Mesodermal cell (in vitro differentiated cells): ENCODE results near the gene COL25A1.
A peak's percentile ranks its signal among the peaks of the same experiment; 100 is the strongest.

Experiments
- H3K27ac ChIP-seq: 2 replicates; pipeline ENCODE4 v1.7.0; 2013; ENCODE audit warnings: mild to moderate bottlenecking, low read depth, low read length, moderate library complexity; ENCODE audit not compliant: severe bottlenecking
- H3K36me3 ChIP-seq: 2 replicates; pipeline ENCODE4 v1.7.1; 2013; ENCODE audit warnings: mild to moderate bottlenecking, low read length, moderate library complexity; ENCODE audit not compliant: control insufficient read depth, insufficient read depth
- H3K4me1 ChIP-seq: one replicate; pipeline ENCODE4 v1.7.1; 2013; ENCODE audit warnings: mild to moderate bottlenecking, low read length; ENCODE audit not compliant: insufficient read depth, control insufficient read depth, poor library complexity, severe bottlenecking
- H3K4me3 ChIP-seq: 2 replicates; pipeline ENCODE4 v1.7.0; 2013; ENCODE audit warnings: low read length, control low read depth, mild to moderate bottlenecking; ENCODE audit not compliant: insufficient read depth, poor library complexity, severe bottlenecking; ENCODE audit errors: extremely low read depth
- H3K9me3 ChIP-seq: 2 replicates; pipeline ENCODE4 v1.7.1; 2013; ENCODE audit warnings: mild to moderate bottlenecking, low read length, moderate library complexity; ENCODE audit not compliant: control insufficient read depth
- WGBS, 2 experiments: methylation state at CpG; one replicate each; pipeline ENCODE4 v1.1.5; 2013; ENCODE audit warnings: missing lambda C conversion rate in 2 of 2; ENCODE audit not compliant: insufficient coverage in 2 of 2; 5-methylcytosine and 5-hydroxymethylcytosine counted together

The COL25A1 gene

DNA sequence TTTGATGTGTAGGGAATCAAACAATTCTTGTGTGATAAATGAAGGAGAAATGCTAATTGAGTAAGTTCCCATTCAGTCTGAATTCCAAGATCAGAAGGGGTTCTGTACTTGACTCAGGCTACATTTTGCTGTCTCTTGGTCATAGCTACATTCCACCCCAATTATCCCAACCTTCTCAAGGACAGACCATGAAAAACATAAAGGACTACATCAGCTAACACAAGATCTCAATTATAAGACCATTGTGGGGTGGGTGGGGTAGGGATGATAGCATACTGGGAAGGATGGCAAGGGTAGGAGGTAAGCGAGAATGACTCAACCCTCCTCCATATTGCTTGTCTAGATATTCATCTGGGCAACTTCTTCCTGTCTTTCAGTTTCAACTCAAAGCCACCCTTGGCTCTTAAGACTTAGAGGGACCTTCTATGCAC, 452.2 kb downstream of the COL25A1 start:
- 86% methylated on average over 1 of the region's 1 CpG; no CpG with 5 or more reads in 1 of the 2 experiments for WGBS, 2 experiments
- Histone ChIP-seq H3K4me1 (no peaks in the 10 kb centered on the region), H3K4me3 (no peak overlapping the region), H3K27ac (no peak overlapping the region), H3K9me3 (no peaks in the 10 kb centered on the region), H3K36me3 (no peaks in the 10 kb centered on the region)

DNA sequence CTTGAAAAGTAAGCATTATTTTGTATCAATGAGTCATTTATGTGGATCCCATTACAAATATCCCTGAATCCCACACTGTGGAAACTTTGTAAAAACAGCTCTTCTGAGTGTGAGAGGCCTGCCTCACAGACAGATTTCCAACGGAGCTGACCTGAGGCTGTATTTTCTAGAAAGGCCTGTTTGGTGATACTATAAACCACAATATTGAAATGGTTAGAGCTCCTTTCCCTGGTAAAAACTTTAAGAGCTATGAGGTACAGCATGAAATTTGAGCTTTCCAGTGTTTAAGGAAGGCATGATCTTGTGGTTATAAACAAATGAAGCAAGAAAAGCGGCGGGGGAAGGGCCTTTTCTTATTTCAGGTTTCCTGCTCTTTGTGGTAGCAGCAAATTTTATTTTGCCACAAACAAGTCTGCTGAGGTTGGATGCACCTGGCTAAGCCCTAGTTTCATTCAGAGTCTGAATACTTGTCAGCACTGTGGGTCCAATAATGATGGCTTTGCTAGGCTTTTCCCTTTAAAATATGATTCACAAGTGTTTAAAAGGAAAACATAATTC, 452.8 kb downstream of the COL25A1 start:
- no peak overlapping the region for H3K27ac ChIP-seq
- H3K9me3 ChIP-seq = no peaks in the 10 kb centered on the region

DNA sequence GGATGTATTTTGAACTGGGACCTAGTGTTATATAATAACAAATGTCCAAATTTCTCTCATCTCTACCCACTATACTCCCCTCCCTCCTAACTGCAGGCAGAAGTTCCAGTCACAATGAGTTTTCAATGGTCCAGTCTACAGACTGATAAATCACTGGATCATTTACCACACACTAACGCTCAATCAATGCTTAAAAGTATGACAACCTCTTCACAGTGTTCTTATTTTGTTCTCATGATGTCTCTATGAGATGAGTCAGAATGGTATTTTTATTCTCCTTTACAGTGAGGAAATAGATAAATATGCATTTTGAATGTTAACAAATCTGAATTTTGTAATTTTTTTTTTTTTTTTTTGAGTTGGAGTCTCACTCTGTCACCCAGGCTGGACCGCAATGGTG, 455.9 kb downstream of the COL25A1 start:
- H3K4me1 ChIP-seq = no peaks in the 10 kb centered on the region
- no CpG with 5 or more reads among the region's 2 CpGs for WGBS, 2 experiments
- no peaks in the 10 kb centered on the region for H3K9me3 ChIP-seq
- H3K27ac ChIP-seq = no peak overlapping the region
- H3K4me3 ChIP-seq = no peak overlapping the region
- no peaks in the 10 kb centered on the region for H3K36me3 ChIP-seq

More for the DNA sequence above, 452.8 kb downstream of the COL25A1 start:
- WGBS, 2 experiments = 89 to 100% methylated on average over 2 of the region's 3 CpGs
- Histone ChIP-seq H3K4me1 (no peaks in the 10 kb centered on the region), H3K4me3 (no peak overlapping the region), H3K36me3 (no peaks in the 10 kb centered on the region)

DNA sequence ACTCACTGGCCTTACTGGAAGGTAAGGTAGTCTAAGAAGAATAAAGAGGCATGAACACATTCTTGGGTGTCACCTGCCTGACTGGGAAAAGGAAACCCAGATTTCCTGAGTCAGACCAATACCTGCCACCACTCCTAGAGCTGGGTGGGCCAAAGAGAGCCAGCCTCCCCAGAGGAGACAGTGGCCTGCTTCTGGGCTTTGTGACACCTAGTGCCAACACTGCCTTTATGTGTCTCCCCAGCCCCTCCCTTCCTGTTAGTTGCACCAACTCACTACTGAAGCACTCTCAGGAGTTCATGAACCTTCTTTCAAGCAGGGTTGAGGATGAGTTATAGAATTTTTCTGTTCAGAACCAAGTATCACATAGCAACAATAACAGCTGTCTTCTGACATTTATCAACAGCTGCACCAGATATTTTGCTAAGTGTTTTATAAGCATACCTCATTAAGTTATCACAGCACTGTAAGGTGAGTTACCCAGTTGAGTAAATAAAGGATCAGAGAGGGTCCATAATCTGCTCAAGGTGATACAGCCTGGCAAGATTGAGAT, 462.0 kb downstream of the COL25A1 start:
- no peak overlapping the region for H3K27ac ChIP-seq
- no peaks in the 10 kb centered on the region for H3K36me3 ChIP-seq
- H3K9me3 ChIP-seq = no peaks in the 10 kb centered on the region
- no peaks in the 10 kb centered on the region for H3K4me1 ChIP-seq
- H3K4me3 ChIP-seq = no peak overlapping the region

DNA sequence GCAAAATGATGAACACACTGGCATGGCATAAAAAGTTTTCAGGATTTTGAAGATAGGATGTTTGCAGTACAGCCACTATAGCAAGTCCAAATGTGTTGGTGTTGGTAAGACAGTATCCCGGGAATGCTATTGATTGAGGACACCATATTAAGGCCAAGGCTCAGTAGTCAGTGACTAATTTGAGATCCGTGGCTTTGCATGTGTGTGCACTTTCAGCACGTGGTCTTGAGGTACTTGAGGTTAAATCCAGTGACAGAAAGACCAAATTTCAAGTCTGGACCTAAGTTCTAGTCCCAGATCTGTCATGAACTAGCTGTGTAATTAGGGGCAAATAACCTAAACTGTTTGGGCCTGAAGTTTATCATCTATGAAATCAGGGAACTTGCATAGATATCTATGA, 463.1 kb downstream of the COL25A1 start:
- no peak overlapping the region for H3K27ac ChIP-seq
- no peak overlapping the region for H3K4me3 ChIP-seq
- H3K4me1 ChIP-seq = peaks cover 2% of the 10 kb centered on the region
- H3K9me3 ChIP-seq = no peaks in the 10 kb centered on the region
- 91 to 93% methylated on average over 3 of the region's 3 CpGs for WGBS, 2 experiments
- no peaks in the 10 kb centered on the region for H3K36me3 ChIP-seq

DNA sequence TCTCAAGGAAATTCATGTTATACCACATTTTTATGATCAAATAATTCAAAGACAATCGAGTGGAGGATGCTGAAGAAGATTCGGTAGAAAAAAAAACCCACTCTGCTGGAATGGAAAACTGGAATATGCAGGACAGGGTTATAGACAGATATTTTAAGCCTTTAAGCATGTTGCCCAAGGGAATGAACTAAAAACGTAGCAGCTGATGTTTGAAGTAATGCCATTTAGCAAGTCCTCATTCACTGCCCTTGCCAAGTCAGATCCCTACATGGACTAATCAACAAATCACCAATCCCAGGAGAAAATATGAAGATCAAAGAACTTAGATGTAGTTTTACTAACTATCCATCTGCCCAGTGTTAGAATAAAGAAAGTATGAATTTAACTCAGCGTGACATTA, 464.0 kb downstream of the COL25A1 start:
- Histone ChIP-seq H3K36me3 (no peaks in the 10 kb centered on the region), H3K27ac (no peak overlapping the region), H3K9me3 (no peaks in the 10 kb centered on the region), H3K4me1 (peaks cover 10% of the 10 kb centered on the region), H3K4me3 (no peak overlapping the region)
- 93 to 100% methylated on average over 2 of the region's 4 CpGs for WGBS, 2 experiments

DNA sequence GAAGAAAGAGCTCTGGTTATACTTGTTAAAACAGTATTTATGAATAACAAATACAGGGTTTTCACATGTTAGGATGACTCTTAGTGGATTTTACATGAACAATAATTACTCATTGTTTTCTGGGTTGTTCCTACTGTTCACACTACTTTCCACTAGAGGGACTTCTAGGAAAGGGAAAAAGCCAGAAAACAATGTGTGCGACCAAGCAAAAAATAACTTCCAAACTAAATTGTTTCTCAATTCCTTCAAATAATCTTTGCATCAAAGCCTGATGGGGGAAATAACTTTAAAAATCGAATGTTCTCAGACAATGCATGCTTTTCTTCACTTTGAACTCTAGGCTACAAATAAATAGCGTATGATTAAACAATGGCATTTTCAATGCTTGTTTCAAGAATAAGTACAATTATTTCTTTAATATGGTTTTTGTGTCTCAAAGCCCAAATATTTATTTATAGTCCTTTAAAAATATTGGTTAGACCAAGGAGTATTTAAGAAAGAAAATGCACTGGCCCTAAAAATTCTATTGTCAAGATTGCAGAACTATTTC, 467.5 kb downstream of the COL25A1 start:
- no CpG with 5 or more reads among the region's 3 CpGs for WGBS, 2 experiments
- H3K4me3 ChIP-seq = no peak overlapping the region
- H3K27ac ChIP-seq = no peak overlapping the region

DNA sequence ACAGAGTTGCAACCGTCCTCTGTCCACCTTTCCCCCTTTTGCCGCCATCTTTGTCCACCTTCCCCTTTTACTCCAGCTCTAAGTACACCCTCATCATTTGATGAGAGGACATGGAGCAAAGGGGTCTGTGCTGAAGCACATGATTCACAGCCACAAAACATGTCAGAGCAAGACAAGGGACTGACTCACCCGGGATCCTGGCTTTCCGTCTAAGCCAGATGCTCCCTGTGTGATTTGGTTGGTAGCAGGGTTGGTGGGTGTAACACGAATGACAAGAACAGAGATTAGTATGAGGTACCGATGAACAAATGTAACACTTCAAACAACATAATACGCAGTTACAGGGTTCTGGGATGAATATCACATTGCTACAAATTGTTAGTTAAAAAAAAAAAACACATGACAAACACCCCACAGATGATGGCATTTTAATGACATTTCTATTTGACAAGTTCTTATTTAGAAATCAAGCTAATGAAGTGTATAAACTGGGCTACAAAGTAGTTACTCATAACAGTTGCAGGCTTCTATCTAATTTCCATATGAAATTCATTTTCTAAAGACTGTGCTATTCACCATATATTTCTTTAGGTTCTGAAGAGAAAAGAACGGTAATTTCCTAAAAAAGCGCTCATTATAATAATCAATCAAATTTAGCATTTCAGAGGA, 468.2 kb downstream of the COL25A1 start:
- no peaks in the 10 kb centered on the region for H3K9me3 ChIP-seq
- no peak overlapping the region for H3K4me3 ChIP-seq
- 70 to 79% methylated on average over 2 to 4 of the region's 9 CpGs for WGBS, 2 experiments
- H3K27ac ChIP-seq = peak overlapping the region; percentile 6
- H3K36me3 ChIP-seq = no peaks in the 10 kb centered on the region
- peaks cover 15% of the 10 kb centered on the region for H3K4me1 ChIP-seq

More for the DNA sequence above, 467.5 kb downstream of the COL25A1 start:
- Histone ChIP-seq H3K9me3 (no peaks in the 10 kb centered on the region), H3K36me3 (no peaks in the 10 kb centered on the region), H3K4me1 (peaks cover 15% of the 10 kb centered on the region)

DNA sequence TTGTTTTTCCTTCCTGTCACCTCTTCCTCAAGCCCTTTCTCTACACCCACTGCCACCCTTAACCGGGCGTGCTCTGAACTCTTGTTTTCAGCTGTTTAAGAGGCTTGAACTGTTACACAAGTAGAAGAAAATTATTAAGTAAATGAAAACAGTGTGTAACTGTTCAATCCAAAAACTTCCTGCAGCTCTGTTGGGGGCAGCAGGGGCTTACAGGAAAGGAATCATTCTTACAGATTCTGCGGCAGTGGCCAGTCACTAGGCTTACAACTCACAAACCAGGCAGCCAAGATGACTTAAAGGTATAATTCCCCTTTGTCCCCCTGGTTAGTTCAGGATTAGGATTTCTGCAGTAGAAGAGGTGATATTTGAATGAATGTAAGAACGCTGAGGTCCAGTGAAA, 469.4 kb downstream of the COL25A1 start:
- Histone ChIP-seq H3K4me3 (no peak overlapping the region), H3K36me3 (no peaks in the 10 kb centered on the region), H3K9me3 (no peaks in the 10 kb centered on the region), H3K4me1 (peaks cover 15% of the 10 kb centered on the region), H3K27ac (no peak overlapping the region)
- WGBS, 2 experiments = 75 to 90% methylated on average over 2 of the region's 4 CpGs

DNA sequence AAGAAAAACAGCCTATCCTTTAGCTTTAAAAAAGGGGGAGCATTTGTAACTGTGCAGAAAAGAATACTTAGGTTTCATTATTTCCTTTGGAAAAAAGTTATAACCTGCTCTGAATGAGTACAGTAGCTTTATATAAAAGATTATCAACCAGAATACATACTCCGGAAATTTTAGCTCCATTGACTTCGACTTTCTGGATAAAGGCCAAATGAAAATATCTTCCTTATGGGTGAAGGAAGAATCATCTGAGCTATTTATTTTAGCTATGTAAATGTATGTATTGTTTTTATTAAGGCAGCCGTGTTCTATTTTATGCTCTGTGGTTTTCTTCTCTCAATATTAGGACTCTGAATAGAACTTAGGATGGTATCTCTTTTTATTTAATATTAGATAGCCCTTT, 470.6 kb downstream of the COL25A1 start:
- Histone ChIP-seq H3K9me3 (no peaks in the 10 kb centered on the region), H3K27ac (no peak overlapping the region), H3K4me3 (no peak overlapping the region), H3K4me1 (peaks cover 15% of the 10 kb centered on the region), H3K36me3 (no peaks in the 10 kb centered on the region)
- no CpG with 5 or more reads among the region's 3 CpGs for WGBS, 2 experiments

DNA sequence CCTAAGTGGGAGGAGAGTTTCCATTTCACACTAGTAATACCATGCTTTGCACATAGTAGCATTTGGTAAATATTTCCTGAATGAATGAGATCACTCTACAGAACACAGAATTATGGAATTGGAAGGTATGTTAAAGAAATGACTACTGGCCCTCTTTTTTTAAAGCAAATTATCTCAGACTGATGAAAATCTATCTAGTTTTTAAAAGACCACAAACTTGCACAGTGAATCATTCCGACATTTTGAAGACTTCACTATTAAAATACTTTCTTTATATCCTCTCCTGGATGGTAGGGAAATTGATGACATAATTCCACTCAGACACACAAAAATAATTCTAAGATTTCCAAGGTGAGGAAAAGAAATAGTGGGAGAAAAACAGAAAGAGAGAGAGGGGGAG, 471.2 kb downstream of the COL25A1 start:
- Histone ChIP-seq H3K4me3 (no peak overlapping the region), H3K27ac (no peak overlapping the region), H3K4me1 (peaks cover 15% of the 10 kb centered on the region), H3K9me3 (no peaks in the 10 kb centered on the region), H3K36me3 (no peaks in the 10 kb centered on the region)
- no CpG with 5 or more reads among the region's 1 CpG for WGBS, 2 experiments
